HUDEP-2 (cell line): ENCODE results near the gene SSBP1.
A peak's percentile ranks its signal among the peaks of the same experiment; 100 is the strongest.
"Not testable (repeated sequence)": the region's sequence is repeated elsewhere in the genome, so short reads cannot be mapped to it uniquely, and the experiment has no call there.

Experiments used
- DNase-seq, 76 experiments: peaks; one replicate each; lab custom pipeline; 2025; ENCODE audit not compliant: unreplicated experiment in 76 of 76; lab: John Stamatoyannopoulos, UW

SSBP1 gene

DNA sequence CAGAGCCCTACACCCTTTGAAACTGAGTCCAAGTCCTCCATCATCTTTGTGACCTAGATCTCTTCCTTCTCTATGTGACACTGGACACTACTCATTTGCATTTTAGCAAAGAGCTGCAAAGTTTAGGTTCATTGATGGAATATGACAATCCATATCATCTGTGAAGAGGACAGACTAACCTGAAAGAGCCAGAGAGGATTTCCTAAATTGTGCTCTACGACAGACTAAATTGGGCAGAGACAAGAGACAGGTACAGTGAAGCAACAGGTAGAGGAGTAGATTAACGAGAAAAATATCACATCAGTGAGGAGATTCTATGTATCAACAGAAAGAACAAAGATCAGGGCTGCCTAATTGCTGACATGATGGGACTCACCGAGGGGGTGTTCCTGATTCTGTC, 25.6 kb downstream of the SSBP1 start, which contains the start of gene TAS2R3:
TSS of gene TAS2R3 (plus strand) at position 301 of the 400 bp plus-strand sequence. CDS start at position 363, 62 bp downstream.
- DNase-seq = no peak

DNA sequence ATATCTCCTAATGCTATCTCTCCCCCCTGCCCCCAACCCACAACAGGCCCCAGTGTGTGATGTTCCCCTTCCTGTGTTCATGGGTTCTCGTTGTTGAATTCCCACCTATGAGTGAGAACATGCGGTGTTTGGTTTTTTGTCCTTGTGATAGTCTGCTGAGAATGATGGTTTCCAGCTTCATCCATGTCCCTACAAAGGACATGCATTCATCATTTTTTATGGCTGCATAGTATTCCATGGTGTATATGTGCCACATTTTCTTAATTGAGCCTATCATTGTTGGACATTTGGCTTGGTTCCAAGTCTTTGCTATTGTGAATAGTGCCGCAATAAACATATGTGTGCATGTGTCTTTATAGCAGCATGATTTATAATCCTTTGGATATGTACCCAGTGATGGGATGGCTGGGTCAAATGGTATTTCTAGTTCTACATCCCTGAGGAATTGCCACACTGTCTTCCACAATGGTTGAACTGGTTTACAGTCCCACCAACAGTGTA, 32.0 kb downstream of the SSBP1 start:
- not testable (repeated sequence) for DNase-seq

DNA sequence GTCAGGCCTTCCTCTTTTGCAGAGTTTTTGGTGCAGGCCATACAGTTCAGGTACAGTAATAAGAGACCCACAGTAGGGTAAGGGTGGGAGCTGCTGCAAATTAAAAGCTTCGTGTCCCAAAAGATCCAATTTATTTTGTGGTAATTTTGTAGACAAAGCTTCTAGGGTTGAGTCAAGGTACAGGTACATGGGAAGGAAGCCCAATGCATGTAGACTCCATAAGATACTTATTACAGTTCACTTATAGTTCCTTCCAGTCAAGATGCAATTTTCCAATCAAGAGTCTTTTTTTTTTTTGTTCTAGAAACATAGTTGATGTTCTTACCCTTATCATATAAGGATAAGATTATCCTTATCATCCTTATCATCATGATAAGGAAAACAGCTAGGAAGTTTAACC, 38.2 kb downstream of the SSBP1 start, which contains the start of gene TAS2R4:
TSS of gene TAS2R4 (plus strand) at position 301 of the 400 bp plus-strand sequence. CDS start 1,815 bp downstream, outside the sequence.
- no peak for DNase-seq

DNA sequence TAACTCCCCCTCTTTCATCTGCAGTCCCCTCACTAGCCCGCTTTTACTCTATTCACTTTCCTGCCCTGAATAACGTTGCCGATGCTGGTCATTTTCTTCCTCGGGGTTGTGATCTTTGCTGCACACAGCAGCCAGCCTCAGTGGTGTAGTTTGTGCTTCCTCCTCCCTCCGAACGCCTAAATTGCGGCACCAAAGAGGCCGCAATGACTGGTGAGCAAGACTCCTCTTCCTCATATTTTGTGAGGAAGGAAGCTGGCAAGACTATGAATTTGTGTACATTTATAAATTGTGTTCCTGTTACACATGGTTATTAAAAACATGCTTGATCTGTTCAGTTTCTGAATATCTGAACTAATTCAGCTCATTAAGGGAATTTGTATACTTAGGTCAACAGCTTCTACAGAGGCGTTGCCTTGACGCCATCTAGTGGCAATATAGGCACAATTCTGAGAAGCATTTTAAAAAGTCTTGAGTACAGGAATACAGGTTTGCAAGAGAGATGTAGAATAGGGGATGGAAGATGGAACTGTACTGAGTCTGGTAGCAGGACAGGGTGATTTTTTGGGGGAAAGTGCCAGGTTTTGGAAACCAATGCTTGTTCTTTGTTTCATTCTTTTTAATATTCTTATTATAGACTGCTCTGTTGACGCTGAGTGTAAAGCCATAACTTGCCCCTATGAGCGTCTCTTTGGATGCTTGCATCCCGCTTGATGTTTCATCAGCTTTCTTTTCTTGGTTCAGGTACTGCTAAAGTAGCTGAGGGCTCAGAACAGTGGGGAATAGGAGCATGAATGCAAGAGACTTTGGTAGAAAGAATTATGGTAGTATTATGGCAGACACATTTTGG, 47.8 kb downstream of the SSBP1 start:
- peak in 22 of 76 experiments; percentile 1 to 55 (median 12) for DNase-seq

DNA sequence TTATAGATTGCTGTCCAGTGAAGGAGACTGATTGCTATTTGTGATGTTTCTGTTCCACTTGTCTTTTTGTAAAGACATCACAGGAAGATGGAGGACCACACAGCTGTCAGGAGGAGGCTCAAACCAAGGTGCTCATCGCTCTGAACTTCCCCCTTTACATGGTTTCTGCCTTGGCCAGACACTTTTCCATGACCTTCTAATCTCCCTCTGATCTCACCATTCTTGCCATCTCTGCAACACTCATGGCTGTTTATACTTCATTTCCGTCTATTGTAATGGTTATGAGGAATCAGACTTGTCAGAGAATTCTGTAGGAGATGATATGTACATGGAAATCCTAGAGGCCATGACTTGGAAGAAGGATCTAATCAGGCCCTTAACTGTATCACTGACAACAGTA, 50.1 kb downstream of the SSBP1 start:
- no peak for DNase-seq

DNA sequence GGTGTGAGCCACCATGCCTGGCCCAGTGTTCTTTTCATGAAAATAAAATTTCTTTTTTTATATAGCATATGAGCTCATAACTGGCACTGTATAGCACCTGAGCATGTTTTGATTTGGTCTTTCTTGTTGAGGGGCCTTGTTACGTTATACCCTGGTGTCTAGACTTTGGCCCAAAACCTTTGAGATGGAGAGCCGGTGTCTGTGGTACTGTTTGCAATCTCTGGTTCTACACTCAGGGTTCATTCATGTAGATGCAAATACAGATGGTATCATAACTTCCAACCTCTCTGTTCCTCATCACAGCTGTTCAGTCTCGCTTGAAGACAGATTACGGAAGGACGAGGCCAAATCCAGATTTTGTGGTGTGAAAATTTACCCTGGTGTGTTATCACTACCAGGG, 51.8 kb downstream of the SSBP1 start, which contains the start of gene TAS2R5:
TSS of gene TAS2R5 (plus strand) at position 301 of the 400 bp plus-strand sequence. CDS start 145 bp downstream, outside the sequence.
- no peak for DNase-seq

DNA sequence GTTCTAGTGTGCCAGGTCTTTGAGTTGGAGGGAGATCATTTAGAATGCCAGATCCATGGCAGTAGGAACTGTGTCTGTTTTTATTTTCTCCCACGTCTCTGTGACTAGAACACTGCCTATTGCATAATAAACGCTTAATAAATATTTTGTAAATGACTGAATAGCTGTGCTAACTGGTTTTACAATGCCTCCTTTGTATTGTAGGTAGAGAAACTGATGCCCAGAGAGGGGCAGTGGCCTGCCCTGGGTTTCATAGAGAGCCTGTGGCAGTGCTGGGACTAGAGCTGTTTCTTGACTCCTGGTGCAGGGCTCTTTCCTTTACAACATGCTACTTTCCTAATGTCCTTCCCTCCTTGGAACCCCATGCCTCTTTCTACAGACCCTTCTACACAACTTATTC, 54.4 kb downstream of the SSBP1 start:
- no peak for DNase-seq
